Gastroesophageal sphincter (tissue), 4 donors: ENCODE measurements around the gene ATRAID. TPM values are rescaled to one million over a fixed set of nuclear protein-coding genes. Genes with fewer than 3 reads are reported as not detected.

Experiments used
- ATAC-seq: fragments of 150-250 bp; one replicate; pipeline ENCODE4 v1.9.1; 2016; ENCODE audit warnings: mild to moderate bottlenecking, moderate library complexity
- H3K27ac ChIP-seq, 4 donors: fragments of 200-600 bp; sonication (generic) in 3 of 4; 1 replicate in 3 of 4; 2 replicates in 1 of 4; pipeline ENCODE4 v1.5.1; 2016 to 2019
- H3K27me3 ChIP-seq: fragments of 200-600 bp; sonication (generic); one replicate; pipeline ENCODE4 v1.5.1; 2019
- H3K36me3 ChIP-seq, 2 donors: fragments of 200-600 bp; sonication (generic); one replicate each; pipeline ENCODE4 v1.5.1; 2019; ENCODE audit warnings: control low read depth in 1 of 2
- H3K4me1 ChIP-seq, 3 donors: fragments of 200-600 bp; sonication (generic); 1 replicate in 2 of 3; 2 replicates in 1 of 3; pipeline ENCODE4 v1.5.1; 2016 to 2019; ENCODE audit warnings: control low read depth in 2 of 3
- H3K4me3 ChIP-seq, 2 donors: fragments of 200-600 bp; sonication (generic); one replicate each; pipeline ENCODE4 v1.5.1; 2019; ENCODE audit warnings: mild to moderate bottlenecking in 1 of 2, moderate library complexity in 1 of 2
- H3K9me3 ChIP-seq, 3 donors: fragments of 200-600 bp; sonication (generic); one replicate each; pipeline ENCODE4 v1.5.1; 2017 to 2019; ENCODE audit warnings: control low read depth in 2 of 3
- CTCF ChIP-seq, 4 experiments: fragments of 200-600 bp in 2 of 4; fragments of 450-650 bp in 2 of 4; sonication (generic) in 1 of 4; IDR thresholded peaks; one replicate each; pipeline ENCODE4 v1.5.1; 2017 to 2019; ENCODE audit warnings: antibody characterized with exemption in 4 of 4, mild to moderate bottlenecking in 2 of 4, moderate library complexity in 2 of 4
- EP300 ChIP-seq: sonication (generic); formaldehyde crosslinking; IDR thresholded peaks from one replicate; pipeline ENCODE4 v1.6.1; 2017; ENCODE audit warnings: antibody characterized with exemption, mild to moderate bottlenecking
- POLR2A ChIP-seq, 2 donors: fragments of 450-650 bp; IDR thresholded peaks; one replicate each; pipeline ENCODE4 v1.6.1; 2017; ENCODE audit warnings: antibody characterized with exemption in 2 of 2, mild to moderate bottlenecking in 2 of 2, moderate library complexity in 1 of 2
- POLR2AphosphoS5 ChIP-seq: sonication (generic); formaldehyde crosslinking; IDR thresholded peaks from one replicate; pipeline ENCODE4 v1.6.1; 2017; ENCODE audit warnings: antibody characterized with exemption
- WGBS, 2 donors: methylation state at CpG; one replicate each; pipeline ENCODE4 v1.1.5; 2018; ENCODE audit warnings: low coverage in 1 of 2; 5-methylcytosine and 5-hydroxymethylcytosine counted together
- total RNA-seq, 4 donors: library from RNA; depleted of rRNA; stranded (reverse); fragments of >200 nt; gene quantifications; one replicate each; pipeline ENCODE4 v1.1.0, GENCODE V29; 2016

Gene ATRAID
- total RNA-seq, 4 donors from 2014 or later, result 124 to 147 (median 129) TPM

GRCh38 chr2:27184115-27184514 lies 27.7 kb upstream of the ATRAID start:
- WGBS, 2 donors, result 68 to 71% methylated on average over 3 to 4 of the region's 4 CpGs
- H3K9me3 ChIP-seq, result no peaks in the 10 kb centered on the region

GRCh38 chr2:27185331-27186026 lies 26.4 kb upstream of the ATRAID start:
- H3K4me3 ChIP-seq, result no peak overlapping the region
- 10 to 19% methylated on average over 6 of the region's 6 CpGs for WGBS, 2 donors
- H3K4me1 ChIP-seq, result peaks cover 0 to 14% (median 0%) of the 10 kb centered on the region in 3 donors
- no peaks in the 10 kb centered on the region for H3K36me3 ChIP-seq
- TF ChIP-seq CTCF (IDR thresholded peaks at IDR 0.05) (no peak), POLR2AphosphoS5 (peak; percentile 21)
- no peaks in the 10 kb centered on the region for H3K9me3 ChIP-seq
- ATAC-seq, result peak; percentile 83
- peaks cover 14% of the 10 kb centered on the region for H3K27me3 ChIP-seq
- peak overlapping the region; percentile 9 to 70 (median 42) for H3K27ac ChIP-seq

More at GRCh38 chr2:27184115-27184514, 27.7 kb upstream of the ATRAID start:
- peaks cover 0 to 14% (median 0%) of the 10 kb centered on the region in 3 donors for H3K4me1 ChIP-seq
- TF ChIP-seq POLR2AphosphoS5 (no peak), POLR2A (IDR thresholded peaks at IDR 0.05) (no peak)
- H3K36me3 ChIP-seq, result no peaks in the 10 kb centered on the region
- H3K27ac ChIP-seq, result peak overlapping the region in 2 of 4 donors; percentile 59 to 70
- ATAC-seq, result no peak
- H3K27me3 ChIP-seq, result peaks cover 21% of the 10 kb centered on the region
- no peak overlapping the region for H3K4me3 ChIP-seq

- ATAC-seq, result no peak
- H3K27me3 ChIP-seq, result peaks cover 16% of the 10 kb centered on the region
- no peak for TF ChIP-seq EP300
- TF ChIP-seq POLR2AphosphoS5, result no peak
- no peak for TF ChIP-seq CTCF (IDR thresholded peaks at IDR 0.05)
- no peak for TF ChIP-seq POLR2A (IDR thresholded peaks at IDR 0.05)
- H3K27ac ChIP-seq, result no peak overlapping the region
- no peak overlapping the region for H3K4me3 ChIP-seq
- no peaks in the 10 kb centered on the region for H3K36me3 ChIP-seq
- no peaks in the 10 kb centered on the region for H3K9me3 ChIP-seq
- peaks cover 0 to 14% (median 0%) of the 10 kb centered on the region in 3 donors for H3K4me1 ChIP-seq
- 69 to 90% methylated on average over 2 to 5 of the region's 6 CpGs for WGBS, 2 donors
Observed at GRCh38 chr2:27186613-27187345, 25.1 kb upstream of the ATRAID start.

- H3K27me3 ChIP-seq, result peaks cover 24% of the 10 kb centered on the region
- WGBS, 2 donors, result 84 to 85% methylated on average over 4 to 5 of the region's 8 CpGs
- ATAC-seq, result no peak
- no peak overlapping the region for H3K27ac ChIP-seq
- H3K4me3 ChIP-seq, result no peak overlapping the region
- H3K9me3 ChIP-seq, result no peaks in the 10 kb centered on the region
- H3K36me3 ChIP-seq, result no peaks in the 10 kb centered on the region
- peaks cover 0 to 13% (median 0%) of the 10 kb centered on the region in 3 donors for H3K4me1 ChIP-seq
- no peak for TF ChIP-seq CTCF (IDR thresholded peaks at IDR 0.05)
- TF ChIP-seq POLR2A (IDR thresholded peaks at IDR 0.05), result no peak
- TF ChIP-seq POLR2AphosphoS5, result no peak
- TF ChIP-seq EP300, result no peak
Observed at GRCh38 chr2:27189989-27190388, 21.9 kb upstream of the ATRAID start.

GRCh38 chr2:27191070-27191829 lies 20.6 kb upstream of the ATRAID start:
- TF ChIP-seq CTCF (IDR thresholded peaks at IDR 0.05) (peak in 3 of 4 experiments; percentile 51 to 66 (median 51)), POLR2AphosphoS5 (no peak)
- Histone ChIP-seq H3K4me1 (peaks cover 0 to under 1% (median 0%) of the 10 kb centered on the region in 3 donors), H3K4me3 (no peak overlapping the region), H3K27ac (no peak overlapping the region), H3K9me3 (no peaks in the 10 kb centered on the region), H3K36me3 (no peaks in the 10 kb centered on the region), H3K27me3 (peaks cover 24% of the 10 kb centered on the region)
- WGBS, 2 donors, result 28 to 34% methylated on average over 6 to 7 of the region's 8 CpGs
- ATAC-seq, result peak; percentile 71
